ENCODE measurements around the gene FRK.

Gene FRK

DNA sequence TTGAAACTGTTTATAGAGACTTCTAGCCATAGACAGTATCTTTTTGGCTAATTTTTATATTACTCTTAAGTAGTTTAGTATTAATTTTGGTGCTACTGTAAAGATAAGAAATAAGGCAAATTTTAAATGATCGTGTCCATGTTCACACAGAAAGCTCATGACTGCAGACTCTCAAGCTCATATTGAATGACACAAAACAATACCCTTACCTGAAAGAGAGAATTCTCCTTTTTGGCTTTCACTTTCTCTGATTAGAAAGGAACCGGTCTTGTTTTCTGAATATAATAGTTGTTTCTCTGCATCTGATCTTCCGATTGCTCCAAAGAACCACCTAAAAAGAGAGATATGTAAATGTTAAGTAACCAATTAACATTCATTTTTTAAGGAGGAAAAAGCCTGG lies 57.0 kb downstream of the FRK start:
- H3F3A ChIP-seq (ENCODE audit: low read depth) = no peaks in the 10 kb centered on the region
- no peak overlapping the region for H2AFZ ChIP-seq (ENCODE audit: low read length)
- H3K4me1 ChIP-seq (ENCODE audit: insufficient read depth, low read length, poor library complexity, severe bottlenecking) = no peaks in the 10 kb centered on the region
- H3K27me3 ChIP-seq (ENCODE audit: insufficient read depth, low read length, poor library complexity, severe bottlenecking) = no peaks in the 10 kb centered on the region
- H3K9ac ChIP-seq (ENCODE audit: low read depth, low read length, poor library complexity, severe bottlenecking) = no peak overlapping the region
- no peak overlapping the region for H3K4me3 ChIP-seq (ENCODE audit: low read length, poor library complexity, severe bottlenecking)
- H3K4me2 ChIP-seq (ENCODE audit: low read depth, low read length, poor library complexity, severe bottlenecking) = no peak overlapping the region
- H3K9me2 ChIP-seq (replicated peaks; ENCODE audit: low read depth, low read length) = no peaks in the 10 kb centered on the region
- no peaks in the 10 kb centered on the region for H3K79me2 ChIP-seq (ENCODE audit: insufficient read depth, low read length)
- no peaks in the 10 kb centered on the region for H3K9me3 ChIP-seq (ENCODE audit: insufficient read depth, low read depth, low read length)
- TF ChIP-seq, protein P1, sequence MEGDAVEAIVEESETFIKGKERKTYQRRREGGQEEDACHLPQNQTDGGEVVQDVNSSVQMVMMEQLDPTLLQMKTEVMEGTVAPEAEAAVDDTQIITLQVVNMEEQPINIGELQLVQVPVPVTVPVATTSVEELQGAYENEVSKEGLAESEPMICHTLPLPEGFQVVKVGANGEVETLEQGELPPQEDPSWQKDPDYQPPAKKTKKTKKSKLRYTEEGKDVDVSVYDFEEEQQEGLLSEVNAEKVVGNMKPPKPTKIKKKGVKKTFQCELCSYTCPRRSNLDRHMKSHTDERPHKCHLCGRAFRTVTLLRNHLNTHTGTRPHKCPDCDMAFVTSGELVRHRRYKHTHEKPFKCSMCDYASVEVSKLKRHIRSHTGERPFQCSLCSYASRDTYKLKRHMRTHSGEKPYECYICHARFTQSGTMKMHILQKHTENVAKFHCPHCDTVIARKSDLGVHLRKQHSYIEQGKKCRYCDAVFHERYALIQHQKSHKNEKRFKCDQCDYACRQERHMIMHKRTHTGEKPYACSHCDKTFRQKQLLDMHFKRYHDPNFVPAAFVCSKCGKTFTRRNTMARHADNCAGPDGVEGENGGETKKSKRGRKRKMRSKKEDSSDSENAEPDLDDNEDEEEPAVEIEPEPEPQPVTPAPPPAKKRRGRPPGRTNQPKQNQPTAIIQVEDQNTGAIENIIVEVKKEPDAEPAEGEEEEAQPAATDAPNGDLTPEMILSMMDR (conservative IDR thresholded peaks at IDR 0.05; ENCODE audit: low read length) = no peak
- TF ChIP-seq EZH2phosphoT487 (IDR thresholded peaks at IDR 0.05; ENCODE audit: borderline replicate concordance) = no peak
- H4K20me1 ChIP-seq (ENCODE audit: insufficient read depth, low read length, poor library complexity, severe bottlenecking) = no peaks in the 10 kb centered on the region
- H3K36me3 ChIP-seq (ENCODE audit: insufficient read depth, low read length) = no peaks in the 10 kb centered on the region

DNA sequence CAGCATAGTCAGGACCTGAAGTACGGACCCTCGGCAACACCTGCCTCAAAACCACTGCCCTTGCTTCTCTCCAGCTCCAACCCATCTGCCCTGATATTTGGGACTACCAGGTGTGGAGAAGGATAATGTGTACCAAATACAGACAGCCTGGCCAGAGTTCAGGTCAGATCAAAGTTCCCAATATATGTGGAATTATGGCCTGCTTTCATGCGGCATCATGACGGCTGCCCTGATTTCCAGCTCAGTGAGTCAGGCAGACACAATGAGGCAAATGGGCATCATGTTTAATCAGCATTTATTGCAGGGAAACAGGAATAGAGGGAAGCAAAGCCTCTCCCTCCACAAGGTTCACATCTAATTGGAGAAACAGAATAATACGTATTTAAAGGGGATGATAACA lies 57.9 kb downstream of the FRK start:
- no peak overlapping the region for H3K9ac ChIP-seq (ENCODE audit: low read depth, low read length, poor library complexity, severe bottlenecking)
- no peaks in the 10 kb centered on the region for H3K9me3 ChIP-seq (ENCODE audit: insufficient read depth, low read depth, low read length)
- no peak overlapping the region for H3K4me2 ChIP-seq (ENCODE audit: low read depth, low read length, poor library complexity, severe bottlenecking)
- no peaks in the 10 kb centered on the region for H3F3A ChIP-seq (ENCODE audit: low read depth)
- no peaks in the 10 kb centered on the region for H3K9me2 ChIP-seq (replicated peaks; ENCODE audit: low read depth, low read length)
- TF ChIP-seq, protein P1 (conservative IDR thresholded peaks at IDR 0.05; ENCODE audit: low read length) = no peak
- no peak for TF ChIP-seq EZH2phosphoT487 (IDR thresholded peaks at IDR 0.05; ENCODE audit: borderline replicate concordance)
- no peaks in the 10 kb centered on the region for H3K36me3 ChIP-seq (ENCODE audit: insufficient read depth, low read length)
- H3K4me1 ChIP-seq (ENCODE audit: insufficient read depth, low read length, poor library complexity, severe bottlenecking) = no peaks in the 10 kb centered on the region
- H2AFZ ChIP-seq (ENCODE audit: low read length) = no peak overlapping the region
- no peaks in the 10 kb centered on the region for H3K79me2 ChIP-seq (ENCODE audit: insufficient read depth, low read length)
- no peak overlapping the region for H3K4me3 ChIP-seq (ENCODE audit: low read length, poor library complexity, severe bottlenecking)
- no peaks in the 10 kb centered on the region for H4K20me1 ChIP-seq (ENCODE audit: insufficient read depth, low read length, poor library complexity, severe bottlenecking)
- H3K27me3 ChIP-seq (ENCODE audit: insufficient read depth, low read length, poor library complexity, severe bottlenecking) = no peaks in the 10 kb centered on the region

DNA sequence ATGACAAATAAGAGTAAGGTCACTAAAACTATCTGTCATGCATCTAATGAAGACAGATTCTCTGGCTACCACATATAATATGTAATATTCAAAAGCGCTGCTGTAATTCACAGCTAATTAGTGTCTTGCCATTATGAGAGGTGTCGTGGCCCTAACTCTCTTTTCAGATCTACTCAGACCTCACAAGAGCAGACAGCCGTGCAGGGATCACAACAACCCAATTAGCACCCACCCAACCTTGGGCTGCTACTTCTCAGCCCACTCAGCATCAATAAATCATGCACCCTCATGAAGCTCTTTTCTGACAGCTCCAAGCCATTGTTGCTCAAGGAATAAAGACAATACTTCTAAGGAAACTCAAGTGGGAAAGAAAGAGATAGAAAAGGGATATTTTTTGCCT lies 61.5 kb downstream of the FRK start:
- H3K4me3 ChIP-seq (ENCODE audit: low read length, poor library complexity, severe bottlenecking) = no peak overlapping the region

More for the DNA sequence above, 61.5 kb downstream of the FRK start:
- no peak overlapping the region for H2AFZ ChIP-seq (ENCODE audit: low read length)
- TF ChIP-seq, protein P1 (conservative IDR thresholded peaks at IDR 0.05; ENCODE audit: low read length) = no peak
- no peak for TF ChIP-seq EZH2phosphoT487 (IDR thresholded peaks at IDR 0.05; ENCODE audit: borderline replicate concordance)
- no peaks in the 10 kb centered on the region for H3K27me3 ChIP-seq (ENCODE audit: insufficient read depth, low read length, poor library complexity, severe bottlenecking)
- no peaks in the 10 kb centered on the region for H3K79me2 ChIP-seq (ENCODE audit: insufficient read depth, low read length)
- H3K4me1 ChIP-seq (ENCODE audit: insufficient read depth, low read length, poor library complexity, severe bottlenecking) = no peaks in the 10 kb centered on the region
- H3K36me3 ChIP-seq (ENCODE audit: insufficient read depth, low read length) = no peaks in the 10 kb centered on the region
- no peaks in the 10 kb centered on the region for H3F3A ChIP-seq (ENCODE audit: low read depth)
- no peaks in the 10 kb centered on the region for H3K9me2 ChIP-seq (replicated peaks; ENCODE audit: low read depth, low read length)
- no peaks in the 10 kb centered on the region for H3K9me3 ChIP-seq (ENCODE audit: insufficient read depth, low read depth, low read length)
- H3K9ac ChIP-seq (ENCODE audit: low read depth, low read length, poor library complexity, severe bottlenecking) = no peak overlapping the region
- no peak overlapping the region for H3K4me2 ChIP-seq (ENCODE audit: low read depth, low read length, poor library complexity, severe bottlenecking)
- no peaks in the 10 kb centered on the region for H4K20me1 ChIP-seq (ENCODE audit: insufficient read depth, low read length, poor library complexity, severe bottlenecking)

Data from Loucy (cell line).